ENCODE results near the gene DECR2. TPM values are rescaled to one million over a fixed set of nuclear protein-coding genes. Genes with fewer than 3 reads are reported as not detected.

The DECR2 gene
- total and polyA plus RNA-seq, 2 of the 13 experiments (the other 11 are each of a cell fraction or from before 2014, with no cell fraction given): 36.3 to 44.6 TPM

- peak; percentile 61; the same call in 1 of the 2 replicates for TF ChIP-seq UBTF (CRISPR knock-in tag; IDR thresholded peaks at IDR 0.05)
- no peak for TF ChIP-seq ARID2 (CRISPR knock-in tag; IDR thresholded peaks at IDR 0.05; ENCODE audit: borderline replicate concordance)
- no peak for TF ChIP-seq GATA4 (IDR thresholded peaks at IDR 0.05; ENCODE audit: borderline replicate concordance, low read depth)
- TF ChIP-seq, protein P1, sequence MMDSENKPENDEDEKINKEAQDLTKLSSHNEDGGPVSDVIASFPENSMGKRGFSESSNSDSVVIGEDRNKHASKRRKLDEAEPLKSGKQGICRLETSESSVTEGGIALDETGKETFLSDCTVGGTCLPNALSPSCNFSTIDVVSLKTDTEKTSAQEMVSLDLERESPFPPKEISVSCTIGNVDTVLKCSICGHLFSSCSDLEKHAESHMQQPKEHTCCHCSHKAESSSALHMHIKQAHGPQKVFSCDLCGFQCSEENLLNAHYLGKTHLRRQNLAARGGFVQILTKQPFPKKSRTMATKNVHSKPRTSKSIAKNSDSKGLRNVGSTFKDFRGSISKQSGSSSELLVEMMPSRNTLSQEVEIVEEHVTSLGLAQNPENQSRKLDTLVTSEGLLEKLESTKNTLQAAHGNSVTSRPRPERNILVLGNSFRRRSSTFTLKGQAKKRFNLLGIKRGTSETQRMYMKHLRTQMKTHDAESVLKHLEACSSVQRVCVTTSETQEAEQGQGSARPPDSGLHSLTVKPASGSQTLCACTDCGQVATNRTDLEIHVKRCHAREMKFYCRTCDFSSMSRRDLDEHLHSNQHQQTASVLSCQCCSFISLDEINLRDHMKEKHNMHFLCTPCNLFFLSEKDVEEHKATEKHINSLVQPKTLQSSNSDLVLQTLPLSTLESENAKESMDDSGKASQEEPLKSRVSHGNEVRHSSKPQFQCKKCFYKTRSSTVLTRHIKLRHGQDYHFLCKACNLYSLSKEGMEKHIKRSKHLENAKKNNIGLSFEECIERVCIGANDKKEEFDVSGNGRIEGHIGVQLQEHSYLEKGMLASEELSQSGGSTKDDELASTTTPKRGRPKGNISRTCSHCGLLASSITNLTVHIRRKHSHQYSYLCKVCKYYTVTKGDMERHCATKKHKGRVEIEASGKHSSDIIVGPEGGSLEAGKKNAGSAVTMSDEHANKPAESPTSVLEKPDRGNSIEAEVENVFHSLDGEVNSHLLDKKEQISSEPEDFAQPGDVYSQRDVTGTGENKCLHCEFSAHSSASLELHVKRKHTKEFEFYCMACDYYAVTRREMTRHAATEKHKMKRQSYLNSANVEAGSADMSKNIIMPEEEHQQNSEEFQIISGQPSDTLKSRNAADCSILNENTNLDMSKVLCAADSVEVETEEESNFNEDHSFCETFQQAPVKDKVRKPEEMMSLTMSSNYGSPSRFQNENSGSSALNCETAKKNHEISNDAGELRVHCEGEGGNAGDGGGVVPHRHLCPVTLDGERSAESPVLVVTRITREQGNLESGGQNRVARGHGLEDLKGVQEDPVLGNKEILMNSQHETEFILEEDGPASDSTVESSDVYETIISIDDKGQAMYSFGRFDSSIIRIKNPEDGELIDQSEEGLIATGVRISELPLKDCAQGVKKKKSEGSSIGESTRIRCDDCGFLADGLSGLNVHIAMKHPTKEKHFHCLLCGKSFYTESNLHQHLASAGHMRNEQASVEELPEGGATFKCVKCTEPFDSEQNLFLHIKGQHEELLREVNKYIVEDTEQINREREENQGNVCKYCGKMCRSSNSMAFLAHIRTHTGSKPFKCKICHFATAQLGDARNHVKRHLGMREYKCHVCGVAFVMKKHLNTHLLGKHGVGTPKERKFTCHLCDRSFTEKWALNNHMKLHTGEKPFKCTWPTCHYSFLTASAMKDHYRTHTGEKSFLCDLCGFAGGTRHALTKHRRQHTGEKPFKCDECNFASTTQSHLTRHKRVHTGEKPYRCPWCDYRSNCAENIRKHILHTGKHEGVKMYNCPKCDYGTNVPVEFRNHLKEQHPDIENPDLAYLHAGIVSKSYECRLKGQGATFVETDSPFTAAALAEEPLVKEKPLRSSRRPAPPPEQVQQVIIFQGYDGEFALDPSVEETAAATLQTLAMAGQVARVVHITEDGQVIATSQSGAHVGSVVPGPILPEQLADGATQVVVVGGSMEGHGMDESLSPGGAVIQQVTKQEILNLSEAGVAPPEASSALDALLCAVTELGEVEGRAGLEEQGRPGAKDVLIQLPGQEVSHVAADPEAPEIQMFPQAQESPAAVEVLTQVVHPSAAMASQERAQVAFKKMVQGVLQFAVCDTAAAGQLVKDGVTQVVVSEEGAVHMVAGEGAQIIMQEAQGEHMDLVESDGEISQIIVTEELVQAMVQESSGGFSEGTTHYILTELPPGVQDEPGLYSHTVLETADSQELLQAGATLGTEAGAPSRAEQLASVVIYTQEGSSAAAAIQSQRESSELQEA (CRISPR knock-in tag; IDR thresholded peaks at IDR 0.05; ENCODE audit: not compliant biosample characterization): no peak
- TF ChIP-seq ZNF329 (CRISPR knock-in tag; IDR thresholded peaks at IDR 0.05; ENCODE audit: low read depth): 0 out of 2 replicates have a peak, but pooled peaks have one; percentile 14
- no peak for TF ChIP-seq ELF1 (CRISPR knock-in tag; IDR thresholded peaks at IDR 0.05)
- TF ChIP-seq, protein P2, sequence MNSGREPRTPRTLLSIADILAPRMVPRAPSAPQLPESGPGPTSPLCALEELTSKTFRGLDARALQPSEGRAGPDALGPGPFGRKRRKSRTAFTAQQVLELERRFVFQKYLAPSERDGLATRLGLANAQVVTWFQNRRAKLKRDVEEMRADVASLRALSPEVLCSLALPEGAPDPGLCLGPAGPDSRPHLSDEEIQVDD (CRISPR knock-in tag; IDR thresholded peaks at IDR 0.05; ENCODE audit: borderline replicate concordance): no peak
- no peak for TF ChIP-seq ATRX (CRISPR knock-in tag; IDR thresholded peaks at IDR 0.05; ENCODE audit: borderline replicate concordance)
- peak; percentile 37 for TF ChIP-seq HNRNPLL (IDR thresholded peaks at IDR 0.05; ENCODE audit: low read depth, low read length, poor library complexity, severe bottlenecking)
- 0 out of 2 replicates have a peak, but pooled peaks have one; percentile 30 for TF ChIP-seq ZNF235 (CRISPR knock-in tag; IDR thresholded peaks at IDR 0.05; ENCODE audit: borderline replicate concordance)
- no peak for TF ChIP-seq ZNF790 (CRISPR knock-in tag; IDR thresholded peaks at IDR 0.05; ENCODE audit: borderline replicate concordance)
- TF ChIP-seq KDM2A (CRISPR knock-in tag; IDR thresholded peaks at IDR 0.05; ENCODE audit: borderline replicate concordance, low read depth): no peak
- TF ChIP-seq MYPOP (CRISPR knock-in tag; IDR thresholded peaks at IDR 0.05): no peak
- TF ChIP-seq, protein P3, sequence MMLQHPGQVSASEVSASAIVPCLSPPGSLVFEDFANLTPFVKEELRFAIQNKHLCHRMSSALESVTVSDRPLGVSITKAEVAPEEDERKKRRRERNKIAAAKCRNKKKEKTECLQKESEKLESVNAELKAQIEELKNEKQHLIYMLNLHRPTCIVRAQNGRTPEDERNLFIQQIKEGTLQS (CRISPR knock-in tag; IDR thresholded peaks at IDR 0.05): no peak
- TF ChIP-seq, protein P4, sequence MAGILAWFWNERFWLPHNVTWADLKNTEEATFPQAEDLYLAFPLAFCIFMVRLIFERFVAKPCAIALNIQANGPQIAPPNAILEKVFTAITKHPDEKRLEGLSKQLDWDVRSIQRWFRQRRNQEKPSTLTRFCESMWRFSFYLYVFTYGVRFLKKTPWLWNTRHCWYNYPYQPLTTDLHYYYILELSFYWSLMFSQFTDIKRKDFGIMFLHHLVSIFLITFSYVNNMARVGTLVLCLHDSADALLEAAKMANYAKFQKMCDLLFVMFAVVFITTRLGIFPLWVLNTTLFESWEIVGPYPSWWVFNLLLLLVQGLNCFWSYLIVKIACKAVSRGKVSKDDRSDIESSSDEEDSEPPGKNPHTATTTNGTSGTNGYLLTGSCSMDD (CRISPR knock-in tag; IDR thresholded peaks at IDR 0.05): no peak
Measured at GRCh38 chr16:397135-397661, 4.5 kb upstream of the DECR2 start, which contains the start of gene NME4 (continued).

All from HepG2 (cell line).